HL-60 (cell line): ENCODE measurements around the gene CCDC92.

Experiments
- DNase-seq, 2 experiments: peaks; one replicate each; pipeline ENCODE4 v3.0.0-alpha.2; 2010 to 2020; ENCODE audit warnings: low read depth in 1 of 2, low spot score in 1 of 2
- H3K27ac ChIP-seq: fragments of 250-450 bp; sonication (Bioruptor Pico); replicated peaks from 2 replicates; pipeline ENCODE4 v1.5.1; 2020; ENCODE audit warnings: mild to moderate bottlenecking, moderate library complexity
- H3K27me3 ChIP-seq: fragments of 250-450 bp; sonication (Bioruptor Pico); 2 replicates; pipeline ENCODE4 v1.5.1; 2021; ENCODE audit warnings: mild to moderate bottlenecking, moderate library complexity; ENCODE audit not compliant: insufficient read depth, poor library complexity, severe bottlenecking
- H3K4me3 ChIP-seq: replicated peaks from 2 replicates; pipeline ENCODE4 v1.5.1; 2011; ENCODE audit warnings: mild to moderate bottlenecking, control low read depth, low read length; ENCODE audit not compliant: insufficient read depth
- CTCF ChIP-seq: IDR thresholded peaks from one replicate; pipeline ENCODE4 v1.5.1; 2011; ENCODE audit warnings: low read length, control low read depth, inconsistent platforms; ENCODE audit not compliant: insufficient read depth
- GABPA ChIP-seq: IDR thresholded peaks from 2 replicates; pipeline ENCODE4 v1.6.1; 2012; ENCODE audit warnings: low read depth
- POLR2AphosphoS5 ChIP-seq: IDR thresholded peaks from 2 replicates; pipeline ENCODE4 v1.6.1; 2012; ENCODE audit warnings: low read depth
- SPI1 ChIP-seq: IDR thresholded peaks from 2 replicates; pipeline ENCODE4 v1.6.1; 2012; ENCODE audit warnings: low read depth, mild to moderate bottlenecking, borderline replicate concordance
- TF ChIP-seq, protein P1 (sequence below): IDR thresholded peaks from 2 replicates; pipeline ENCODE4 v1.6.1; 2012; ENCODE audit warnings: low read depth; ENCODE audit not compliant: insufficient replicate concordance

Gene CCDC92

DNA sequence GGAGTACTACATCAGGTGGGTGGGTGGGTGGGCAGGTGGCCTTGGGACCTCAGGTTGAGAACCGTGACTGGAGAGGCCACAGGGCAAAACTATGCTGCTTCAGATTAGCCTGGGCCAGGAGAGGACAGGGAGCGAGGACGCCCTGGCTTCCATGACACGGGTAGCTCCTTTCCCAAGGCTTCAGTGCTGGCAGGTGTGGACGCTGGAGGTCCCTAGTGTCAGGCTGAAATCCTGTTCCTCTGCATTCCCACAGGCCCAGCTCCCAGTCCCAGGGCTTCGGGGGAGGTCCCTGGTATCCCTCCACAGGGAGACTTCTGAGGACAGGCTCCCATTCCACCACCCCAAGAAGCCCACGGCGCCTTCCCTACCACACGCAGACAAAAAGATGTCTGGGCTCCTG is 31.6 kb downstream of the CCDC92 start:
- no peak overlapping the region for H3K27ac ChIP-seq
- H3K27me3 ChIP-seq, result no peaks in the 10 kb centered on the region
- DNase-seq, result no peak
- H3K4me3 ChIP-seq, result no peak overlapping the region
- TF ChIP-seq SPI1, result no peak
- no peak for TF ChIP-seq POLR2AphosphoS5
- no peak for TF ChIP-seq GABPA
- TF ChIP-seq, protein P1, sequence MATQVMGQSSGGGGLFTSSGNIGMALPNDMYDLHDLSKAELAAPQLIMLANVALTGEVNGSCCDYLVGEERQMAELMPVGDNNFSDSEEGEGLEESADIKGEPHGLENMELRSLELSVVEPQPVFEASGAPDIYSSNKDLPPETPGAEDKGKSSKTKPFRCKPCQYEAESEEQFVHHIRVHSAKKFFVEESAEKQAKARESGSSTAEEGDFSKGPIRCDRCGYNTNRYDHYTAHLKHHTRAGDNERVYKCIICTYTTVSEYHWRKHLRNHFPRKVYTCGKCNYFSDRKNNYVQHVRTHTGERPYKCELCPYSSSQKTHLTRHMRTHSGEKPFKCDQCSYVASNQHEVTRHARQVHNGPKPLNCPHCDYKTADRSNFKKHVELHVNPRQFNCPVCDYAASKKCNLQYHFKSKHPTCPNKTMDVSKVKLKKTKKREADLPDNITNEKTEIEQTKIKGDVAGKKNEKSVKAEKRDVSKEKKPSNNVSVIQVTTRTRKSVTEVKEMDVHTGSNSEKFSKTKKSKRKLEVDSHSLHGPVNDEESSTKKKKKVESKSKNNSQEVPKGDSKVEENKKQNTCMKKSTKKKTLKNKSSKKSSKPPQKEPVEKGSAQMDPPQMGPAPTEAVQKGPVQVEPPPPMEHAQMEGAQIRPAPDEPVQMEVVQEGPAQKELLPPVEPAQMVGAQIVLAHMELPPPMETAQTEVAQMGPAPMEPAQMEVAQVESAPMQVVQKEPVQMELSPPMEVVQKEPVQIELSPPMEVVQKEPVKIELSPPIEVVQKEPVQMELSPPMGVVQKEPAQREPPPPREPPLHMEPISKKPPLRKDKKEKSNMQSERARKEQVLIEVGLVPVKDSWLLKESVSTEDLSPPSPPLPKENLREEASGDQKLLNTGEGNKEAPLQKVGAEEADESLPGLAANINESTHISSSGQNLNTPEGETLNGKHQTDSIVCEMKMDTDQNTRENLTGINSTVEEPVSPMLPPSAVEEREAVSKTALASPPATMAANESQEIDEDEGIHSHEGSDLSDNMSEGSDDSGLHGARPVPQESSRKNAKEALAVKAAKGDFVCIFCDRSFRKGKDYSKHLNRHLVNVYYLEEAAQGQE, result no peak
- TF ChIP-seq CTCF, result no peak

GRCh38 chr12:123940627-123940966 is 32.0 kb downstream of the CCDC92 start:
- no peak for DNase-seq
- no peak overlapping the region for H3K4me3 ChIP-seq
- no peak overlapping the region for H3K27ac ChIP-seq
- H3K27me3 ChIP-seq, result no peaks in the 10 kb centered on the region
- TF ChIP-seq, protein P1, result no peak
- TF ChIP-seq GABPA (no peak), POLR2AphosphoS5 (no peak), CTCF (no peak)

GRCh38 chr12:123939716-123940626 is 32.7 kb downstream of the CCDC92 start:
- no peak for DNase-seq
- no peak overlapping the region for H3K27ac ChIP-seq
- no peak overlapping the region for H3K4me3 ChIP-seq
- TF ChIP-seq GABPA (no peak), CTCF (no peak), POLR2AphosphoS5 (no peak), SPI1 (no peak)
- TF ChIP-seq, protein P1, result no peak
- H3K27me3 ChIP-seq, result no peaks in the 10 kb centered on the region
